NCI-H1436 treated with DMSO at 0.1 percent for 48 hours (cell line): ENCODE data around the gene EML6.
"Not testable (repeated sequence)": the region's sequence is repeated elsewhere in the genome, so short reads cannot be mapped to it uniquely, and the experiment has no call there.

Experiments
- DNase-seq: peaks from one replicate; lab custom pipeline; 2025; lab: John Stamatoyannopoulos, UW

Gene EML6

GRCh38 chr2:54723131-54723995, at the start of gene EML6:
Gene EML6, plus strand, starts transcription at chr2:54723662. Its CDS starts 1,400 bp downstream, at chr2:54725062.
- peak; percentile 92 for DNase-seq

- no peak for DNase-seq
These were observed 48.2 kb upstream of the EML6 start for GRCh38 chr2:54675281-54675680.

DNA sequence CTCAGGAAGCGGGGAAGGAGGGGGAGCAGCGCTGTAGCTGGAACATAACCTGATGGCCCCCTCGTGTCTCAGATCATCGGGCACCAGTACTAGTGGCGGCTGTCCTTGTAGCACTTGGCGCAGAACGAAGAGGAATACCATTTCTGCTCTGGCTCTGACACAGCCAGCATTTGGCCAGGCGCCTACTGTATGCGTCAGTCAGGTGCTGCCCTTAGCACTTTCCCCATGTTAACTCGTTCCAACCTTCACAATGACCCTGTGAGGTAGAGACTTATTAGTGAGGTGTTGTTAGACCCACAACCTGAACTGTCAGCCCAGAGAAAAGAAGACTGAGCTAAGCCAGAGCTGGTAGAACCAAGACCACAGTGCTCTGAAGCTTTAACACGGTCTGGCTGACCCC, 47.7 kb upstream of the EML6 start:
- DNase-seq = no peak

- no peak for DNase-seq
These were observed 46.8 kb upstream of the EML6 start for GRCh38 chr2:54676656-54677055.

- no peak for DNase-seq
These were observed 45.8 kb upstream of the EML6 start for GRCh38 chr2:54677476-54678265.

DNA sequence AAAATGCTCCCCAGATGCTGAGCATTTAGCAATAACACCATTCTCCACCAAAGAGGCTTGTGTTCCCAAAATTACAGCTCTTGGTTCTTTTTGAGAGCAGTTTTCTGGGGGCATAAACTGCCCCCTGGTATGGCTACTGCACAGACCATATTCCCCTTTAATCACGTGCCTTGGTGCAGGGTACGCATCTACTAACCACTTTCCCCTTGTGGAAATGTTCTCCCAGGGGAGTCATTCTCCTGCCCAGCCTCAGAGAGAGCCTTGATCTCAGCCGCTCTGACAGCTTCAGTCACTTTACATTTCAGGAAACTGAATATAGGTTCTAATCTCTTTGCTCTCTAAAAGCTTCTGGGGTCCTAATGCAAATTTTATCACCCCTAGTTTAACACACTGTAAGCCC, 44.7 kb upstream of the EML6 start:
- DNase-seq = no peak

DNA sequence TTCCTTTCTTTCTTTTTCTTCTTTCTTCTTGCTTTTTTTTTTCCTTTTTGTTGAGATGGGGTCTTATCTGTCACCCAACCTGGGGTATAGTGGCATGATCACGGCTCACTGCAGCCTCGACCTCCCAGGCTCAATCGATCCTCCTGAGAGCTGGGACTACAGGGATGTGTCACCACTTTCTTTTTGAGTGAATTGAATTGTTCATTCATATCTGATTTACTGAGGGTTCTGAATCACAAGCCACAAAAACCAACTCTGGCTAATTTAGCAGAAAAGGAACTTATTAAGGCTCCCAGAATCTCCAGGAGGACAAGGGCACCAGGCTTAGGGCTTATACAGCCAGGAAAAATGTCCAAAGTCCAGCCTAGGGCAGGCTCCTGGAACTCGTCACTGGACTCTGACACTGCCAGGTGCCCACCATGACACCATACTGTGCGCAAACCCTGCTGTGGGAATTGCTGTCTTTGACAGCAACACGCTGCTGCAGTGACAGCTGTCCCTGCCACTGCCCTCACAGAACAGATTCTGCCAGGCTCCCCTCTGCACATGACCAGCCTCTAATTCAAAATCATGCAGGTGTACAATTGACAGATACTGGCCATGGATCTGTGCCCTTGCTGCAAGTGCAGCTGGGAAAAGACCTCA, 42.9 kb upstream of the EML6 start:
- DNase-seq = no peak

DNA sequence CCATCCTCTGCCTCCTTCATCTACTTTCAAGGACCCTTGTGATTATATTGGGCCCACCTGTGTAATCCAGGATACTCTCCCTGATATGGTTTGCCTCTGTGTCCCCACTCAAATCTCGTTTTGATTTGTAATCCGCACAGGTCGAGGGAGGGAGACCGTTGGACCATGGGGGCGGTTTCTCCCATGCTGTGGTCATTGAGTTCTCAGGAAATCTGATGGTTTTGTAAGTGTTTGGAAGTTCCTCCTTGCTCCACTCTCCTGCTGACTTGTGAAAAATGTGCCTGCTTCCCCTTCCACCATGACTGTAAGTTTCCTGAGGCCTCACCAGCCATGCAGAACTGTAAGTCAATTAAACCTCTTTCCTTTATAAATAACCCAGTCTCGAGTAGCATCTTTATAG, 42.0 kb upstream of the EML6 start:
- DNase-seq = no peak

DNA sequence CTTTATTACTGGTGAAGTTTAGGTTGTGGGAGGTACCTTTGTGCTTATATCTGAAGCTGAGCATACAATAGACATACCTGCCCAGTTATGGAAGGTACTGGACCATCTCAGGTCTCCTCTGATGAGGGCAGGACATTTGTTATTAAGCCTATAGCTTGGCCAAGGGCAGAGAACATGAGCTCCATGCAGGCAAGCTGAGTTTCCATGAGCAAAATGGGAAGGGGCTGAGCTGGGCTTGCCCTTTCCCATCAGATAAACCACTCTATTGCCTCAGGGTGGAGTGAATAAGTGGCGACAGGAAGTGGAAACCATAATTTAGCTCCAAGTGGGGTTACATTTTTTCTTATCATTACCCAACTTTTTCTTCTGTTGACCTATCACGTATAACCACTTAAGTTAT, 39.9 kb upstream of the EML6 start:
- DNase-seq = no peak

- no peak for DNase-seq
These were observed 38.1 kb upstream of the EML6 start for GRCh38 chr2:54685263-54685775.

- DNase-seq = no peak
These were observed 35.8 kb upstream of the EML6 start for GRCh38 chr2:54687595-54688152.

GRCh38 chr2:54691445-54692135, 31.9 kb upstream of the EML6 start:
- DNase-seq = no peak

DNA sequence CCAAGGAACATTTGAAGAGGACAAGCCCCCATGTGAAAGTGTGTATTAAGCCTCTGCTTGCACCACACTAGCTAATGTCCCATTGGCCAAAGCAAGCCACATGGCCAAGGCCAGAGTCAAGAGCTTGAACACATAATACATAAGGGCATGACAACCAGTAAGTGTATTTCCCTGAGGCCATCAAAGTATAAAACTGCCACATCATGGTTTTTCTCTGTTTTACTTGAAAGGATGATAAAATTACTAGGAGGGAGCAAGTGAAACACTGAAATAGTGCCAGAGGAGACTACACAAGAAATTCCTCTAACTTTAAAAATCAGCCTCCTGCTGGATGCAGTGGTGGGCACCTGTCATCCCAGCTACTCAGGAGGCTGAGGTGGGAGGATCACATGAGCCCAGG, 30.9 kb upstream of the EML6 start:
- DNase-seq = no peak

- DNase-seq = no peak
These were observed 28.1 kb upstream of the EML6 start for GRCh38 chr2:54695378-54695777.

DNA sequence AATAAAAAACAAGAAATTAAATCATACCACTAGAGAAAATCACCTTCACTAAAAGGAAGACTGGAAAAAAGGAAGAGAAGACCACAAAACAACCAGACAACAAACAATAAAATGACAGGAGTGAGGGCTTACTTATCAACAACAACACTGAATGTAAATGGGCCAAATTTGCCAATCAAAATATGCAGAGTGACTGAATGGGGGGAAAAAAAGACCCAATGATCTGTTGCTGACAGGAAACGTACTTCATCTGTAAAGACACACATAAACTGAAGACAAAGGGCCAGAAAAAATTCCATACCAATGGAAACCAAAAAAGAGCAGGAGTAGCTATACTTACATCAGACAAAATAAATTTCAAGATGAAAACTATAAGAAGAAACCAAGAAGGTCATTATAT, 25.5 kb upstream of the EML6 start:
- DNase-seq = no peak

DNA sequence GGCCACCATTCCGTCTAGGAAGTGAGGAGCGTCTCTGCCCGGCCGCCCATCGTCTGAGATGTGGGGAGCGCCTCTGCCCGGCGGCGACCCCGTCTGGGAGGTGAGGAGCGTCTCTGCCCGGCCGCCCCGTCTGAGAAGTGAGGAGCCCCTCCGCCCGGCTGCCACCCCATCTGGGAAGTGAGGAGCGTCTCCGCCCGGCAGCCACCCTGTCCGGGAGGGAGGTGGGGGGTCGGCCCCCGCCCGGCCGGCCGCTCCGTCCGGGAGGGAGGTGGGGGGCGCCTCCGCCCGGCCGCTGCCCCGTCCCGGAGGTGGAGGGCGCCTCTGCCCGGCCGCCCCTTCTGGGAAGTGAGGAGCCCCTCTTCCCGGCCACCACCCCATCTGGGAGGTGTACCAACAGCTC, 24.5 kb upstream of the EML6 start:
- DNase-seq = not testable (repeated sequence)

DNA sequence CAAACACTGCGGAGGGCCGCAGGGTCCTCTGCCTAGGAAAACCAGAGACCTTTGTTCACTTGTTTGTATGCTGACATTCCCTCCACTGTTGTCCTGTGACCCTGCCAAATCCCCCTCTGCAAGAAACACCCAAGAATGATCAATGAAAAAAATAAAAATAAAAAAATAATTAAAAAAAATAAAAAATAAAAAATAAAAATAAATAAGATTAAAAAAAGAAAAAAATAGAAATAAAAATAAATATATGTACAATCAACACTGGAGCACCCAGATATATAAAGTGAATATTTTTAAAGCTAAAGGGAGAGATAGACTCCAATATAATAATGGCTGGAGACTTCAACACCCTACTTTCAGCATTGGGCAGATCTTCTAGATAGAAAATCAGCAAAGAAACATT, 23.8 kb upstream of the EML6 start:
- no peak for DNase-seq

GRCh38 chr2:54701029-54701428, 22.4 kb upstream of the EML6 start:
- no peak for DNase-seq

DNA sequence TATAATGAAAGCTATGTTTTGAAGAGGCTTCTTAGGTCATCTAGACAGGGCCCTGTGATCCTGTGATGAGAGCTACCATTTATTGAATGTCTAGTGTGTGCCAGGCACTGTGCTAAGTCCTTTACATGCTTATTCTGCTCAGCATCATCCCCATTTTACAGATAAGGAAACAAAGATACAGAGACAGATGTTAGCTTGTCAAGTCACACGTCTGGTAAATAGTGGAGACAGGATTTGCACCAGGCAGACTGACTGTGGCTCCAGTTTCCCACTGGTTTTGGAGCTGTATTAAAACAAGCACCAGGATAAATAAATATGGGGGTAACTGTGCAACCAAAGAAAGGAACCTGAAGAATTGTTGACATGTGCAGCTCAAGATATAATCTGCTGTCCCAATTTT, 19.2 kb upstream of the EML6 start:
- no peak for DNase-seq

DNA sequence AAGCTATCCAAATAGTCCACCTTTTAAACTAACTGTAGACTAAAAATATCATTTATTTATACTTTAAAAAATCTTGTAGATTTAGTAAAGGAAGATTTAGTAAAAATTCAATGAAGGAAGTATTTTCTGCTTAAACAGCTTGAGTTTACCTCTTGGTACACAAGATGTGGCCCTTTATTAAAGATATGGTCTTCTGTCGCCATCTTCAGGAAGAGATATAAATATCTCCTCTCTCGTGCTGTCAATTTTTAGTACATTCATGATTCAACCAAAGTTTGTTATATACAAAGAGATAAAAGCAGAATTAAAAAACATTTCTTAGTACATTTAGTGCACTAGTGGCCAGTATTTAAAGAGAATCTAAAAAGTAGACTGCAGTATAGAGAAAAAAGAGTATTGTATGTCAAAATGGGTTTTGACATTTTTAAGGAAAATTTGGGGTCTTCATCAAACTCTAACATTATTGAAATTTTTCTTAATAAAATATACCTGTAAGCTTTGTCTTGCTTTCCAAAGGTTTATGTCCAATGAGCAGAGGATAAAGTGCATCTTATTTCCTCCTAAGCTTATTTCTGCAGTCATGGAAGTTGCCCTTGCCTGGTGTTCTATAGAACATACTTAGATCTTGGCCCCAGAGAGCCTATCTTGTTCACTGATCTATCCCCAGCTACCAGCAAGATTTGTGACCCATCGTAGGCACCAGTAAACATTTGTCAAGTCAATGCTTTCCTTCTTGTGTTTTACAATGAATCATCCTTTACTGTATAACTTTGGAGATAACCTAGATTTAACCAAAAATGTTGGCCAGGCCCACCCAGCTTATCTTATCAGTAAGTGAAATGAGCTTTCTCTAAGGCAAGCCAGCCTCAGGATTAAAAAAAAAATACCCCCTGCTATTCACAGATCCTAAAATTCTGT, 18.5 kb upstream of the EML6 start:
- DNase-seq = peak; percentile 36

GRCh38 chr2:54706622-54707021, 16.8 kb upstream of the EML6 start:
- DNase-seq = no peak
